Stimulated activated naive B cell treated with anti-CD40 and anti-IgM and Interleukin-4, amounts not matched to agents 10 μg/mL and 1 μg/mL and 100 μg/mL, for 72 hours (primary cell): ENCODE measurements around the gene ALPG.
"Not testable (repeated sequence)": the region's sequence is repeated elsewhere in the genome, so short reads cannot be mapped to it uniquely, and the experiment has no call there.

Source experiments
- ATAC-seq, 2 donors: fragments of 150-1000 bp; cut with Tn5 transposase; replicated peaks; 2 replicates each; pipeline ENCODE4 v1.10.0; 2021; ENCODE audit warnings: moderate library complexity in 1 of 2
- DNase-seq: peaks from one replicate; pipeline ENCODE4 v3.0.0; 2021
- H3K27ac Mint-ChIP-seq: one replicate; pipeline ENCODE4 v1.8.0; 2022; ENCODE audit warnings: mild to moderate bottlenecking, mixed read lengths
- H3K27me3 Mint-ChIP-seq, 2 donors: one replicate each; pipeline ENCODE4 v1.8.0; 2022; ENCODE audit warnings: mixed read lengths in 2 of 2
- H3K36me3 Mint-ChIP-seq, 2 donors: one replicate each; pipeline ENCODE4 v1.8.0; 2022; ENCODE audit warnings: mixed read lengths in 2 of 2, mild to moderate bottlenecking in 1 of 2
- H3K4me1 Mint-ChIP-seq, 2 donors: one replicate each; pipeline ENCODE4 v1.8.0; 2022; ENCODE audit warnings: mixed read lengths in 2 of 2, mild to moderate bottlenecking in 1 of 2
- H3K4me3 Mint-ChIP-seq, 2 donors: one replicate each; pipeline ENCODE4 v1.8.0; 2022; ENCODE audit warnings: mild to moderate bottlenecking in 2 of 2, mixed read lengths in 2 of 2, moderate library complexity in 1 of 2
- H3K9me3 Mint-ChIP-seq, 2 donors: one replicate each; pipeline ENCODE4 v1.8.0; 2022; ENCODE audit warnings: mixed read lengths in 2 of 2, mild to moderate bottlenecking in 1 of 2

The ALPG gene

DNA sequence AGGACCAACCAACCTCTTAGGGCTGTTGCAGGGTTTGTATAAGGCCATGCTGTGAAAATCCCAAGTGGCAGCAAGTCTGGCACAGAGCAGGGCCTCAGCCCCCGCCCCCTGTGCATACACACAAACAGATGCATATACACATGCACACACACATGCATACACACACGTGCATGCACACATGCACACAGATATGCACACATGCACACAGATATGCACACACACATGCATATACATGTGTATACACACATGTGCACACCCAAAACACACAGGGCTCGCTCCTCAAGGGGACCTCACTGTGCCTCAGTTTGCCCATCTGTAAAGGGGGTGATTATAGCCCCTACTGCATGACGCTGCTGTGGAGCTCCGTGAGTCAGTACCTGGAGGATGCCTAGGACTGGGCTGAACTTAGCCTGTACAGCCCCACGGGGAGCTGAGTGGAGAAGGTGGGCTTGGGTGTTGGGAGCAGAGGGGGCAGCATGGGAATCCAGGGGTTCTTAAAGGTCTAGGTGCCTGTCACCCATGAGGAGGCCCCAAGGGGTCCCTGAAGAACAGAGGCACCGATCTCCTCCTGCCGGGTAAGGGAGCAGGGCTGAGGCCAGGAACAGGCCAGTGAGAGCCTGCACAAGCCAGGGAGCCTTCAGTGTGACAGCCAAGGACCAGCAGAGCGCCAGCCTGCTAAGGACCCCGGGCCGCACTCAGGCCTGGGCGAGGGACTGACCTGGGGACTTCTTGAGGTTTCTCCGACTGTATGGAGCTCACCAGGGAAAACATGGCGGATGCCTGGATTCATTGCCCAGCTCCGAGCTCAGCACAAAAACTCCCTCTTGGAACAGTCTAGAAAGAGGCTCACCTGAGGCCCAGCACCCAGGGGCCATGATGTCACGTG is 25.3 kb downstream of the ALPG start:
- H3K27me3 Mint-ChIP-seq: peaks cover 0 to 6% of the 10 kb centered on the region in 2 donors
- no peaks in the 10 kb centered on the region for H3K36me3 Mint-ChIP-seq
- no peaks in the 10 kb centered on the region for H3K9me3 Mint-ChIP-seq
- no peak overlapping the region for H3K4me3 Mint-ChIP-seq
- H3K4me1 Mint-ChIP-seq: peaks cover 1 to 5% of the 10 kb centered on the region in 2 donors
- DNase-seq (no peak), ATAC-seq (no peak)
- no peak overlapping the region for H3K27ac Mint-ChIP-seq

DNA sequence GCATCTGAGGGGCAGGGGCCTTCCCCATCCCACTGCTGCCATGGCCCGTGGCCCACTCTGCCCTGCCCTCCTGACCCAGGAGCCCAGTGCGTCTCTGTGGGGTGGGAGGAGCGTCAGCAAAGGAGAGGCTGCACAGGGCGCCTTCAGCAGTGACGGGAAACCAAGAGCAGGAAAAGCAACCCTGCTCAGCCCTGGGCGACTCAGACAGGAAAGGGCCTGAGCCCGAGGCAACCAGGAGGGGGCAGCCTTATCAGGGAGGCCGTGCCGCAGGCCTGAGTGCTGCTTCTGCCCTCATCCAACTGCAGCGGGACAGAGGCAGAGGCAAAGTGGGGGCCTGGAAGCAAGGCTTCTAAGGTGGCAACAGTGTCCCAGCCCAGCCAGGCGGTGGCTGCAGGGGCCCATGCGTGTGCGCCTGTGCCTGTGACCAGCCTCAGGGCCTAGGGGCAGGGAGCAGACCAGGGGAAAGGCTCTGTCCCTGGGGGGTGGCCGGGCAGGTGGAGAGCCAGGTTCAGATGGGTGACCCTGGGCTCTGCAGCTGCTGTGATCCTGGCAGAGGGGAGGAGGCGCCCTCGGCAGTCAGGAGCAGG is 26.0 kb downstream of the ALPG start:
- DNase-seq: no peak
- H3K4me1 Mint-ChIP-seq: peaks cover 1 to 5% of the 10 kb centered on the region in 2 donors
- no peaks in the 10 kb centered on the region for H3K9me3 Mint-ChIP-seq
- H3K36me3 Mint-ChIP-seq: no peaks in the 10 kb centered on the region
- no peak overlapping the region for H3K4me3 Mint-ChIP-seq
- ATAC-seq: no peak
- H3K27me3 Mint-ChIP-seq: peaks cover 0 to 7% of the 10 kb centered on the region in 2 donors
- no peak overlapping the region for H3K27ac Mint-ChIP-seq

DNA sequence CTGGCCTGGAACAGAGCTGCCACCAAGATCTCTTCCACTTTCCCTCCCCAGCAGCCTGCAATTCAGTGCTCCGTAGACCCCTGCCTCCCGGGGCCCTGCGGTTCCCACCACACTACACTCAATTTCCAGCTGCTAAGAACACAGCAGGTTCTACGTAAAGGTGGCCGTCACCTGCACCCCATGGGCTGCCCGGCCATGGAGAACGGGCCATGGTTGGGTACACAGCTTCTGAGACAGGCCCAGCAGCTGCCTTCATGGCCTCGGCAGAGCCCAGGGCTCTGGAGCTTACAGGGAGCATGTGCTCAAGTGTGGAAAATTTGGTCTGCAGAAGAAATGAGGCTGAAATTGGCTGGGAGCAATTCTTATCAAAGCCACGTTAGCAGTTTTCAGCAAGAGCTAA is 27.0 kb downstream of the ALPG start:
- ATAC-seq: peak in 1 of 2 donors; percentile 38
- not testable (repeated sequence) for H3K9me3 Mint-ChIP-seq, H3K36me3 Mint-ChIP-seq, H3K27ac Mint-ChIP-seq, DNase-seq, H3K4me3 Mint-ChIP-seq, H3K4me1 Mint-ChIP-seq
- H3K27me3 Mint-ChIP-seq: peaks cover 0 to 16% of the 10 kb centered on the region in 2 donors

DNA sequence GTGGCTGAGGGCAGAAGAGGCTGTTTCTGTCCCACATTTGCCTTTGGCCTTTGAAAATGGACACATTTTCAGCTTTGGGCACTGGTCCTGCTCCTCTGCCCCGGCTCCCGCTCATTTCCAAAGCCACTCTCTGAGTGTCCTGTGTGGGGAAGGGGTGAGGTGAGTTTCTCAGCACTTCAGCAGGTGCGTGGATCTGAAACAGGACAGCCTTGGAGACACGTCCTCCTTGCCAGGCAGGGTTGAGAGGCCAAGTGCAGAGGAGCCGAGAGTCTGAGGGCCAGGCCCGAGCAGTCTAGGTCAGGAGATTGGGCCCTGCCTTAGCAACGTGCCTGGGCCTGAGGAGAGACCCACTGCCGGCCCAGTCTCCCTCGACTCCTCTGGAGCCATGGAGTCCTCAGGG is 27.4 kb downstream of the ALPG start:
- Mint-ChIP-seq H3K36me3 (no peaks in the 10 kb centered on the region), H3K4me3 (no peak overlapping the region)

DNA sequence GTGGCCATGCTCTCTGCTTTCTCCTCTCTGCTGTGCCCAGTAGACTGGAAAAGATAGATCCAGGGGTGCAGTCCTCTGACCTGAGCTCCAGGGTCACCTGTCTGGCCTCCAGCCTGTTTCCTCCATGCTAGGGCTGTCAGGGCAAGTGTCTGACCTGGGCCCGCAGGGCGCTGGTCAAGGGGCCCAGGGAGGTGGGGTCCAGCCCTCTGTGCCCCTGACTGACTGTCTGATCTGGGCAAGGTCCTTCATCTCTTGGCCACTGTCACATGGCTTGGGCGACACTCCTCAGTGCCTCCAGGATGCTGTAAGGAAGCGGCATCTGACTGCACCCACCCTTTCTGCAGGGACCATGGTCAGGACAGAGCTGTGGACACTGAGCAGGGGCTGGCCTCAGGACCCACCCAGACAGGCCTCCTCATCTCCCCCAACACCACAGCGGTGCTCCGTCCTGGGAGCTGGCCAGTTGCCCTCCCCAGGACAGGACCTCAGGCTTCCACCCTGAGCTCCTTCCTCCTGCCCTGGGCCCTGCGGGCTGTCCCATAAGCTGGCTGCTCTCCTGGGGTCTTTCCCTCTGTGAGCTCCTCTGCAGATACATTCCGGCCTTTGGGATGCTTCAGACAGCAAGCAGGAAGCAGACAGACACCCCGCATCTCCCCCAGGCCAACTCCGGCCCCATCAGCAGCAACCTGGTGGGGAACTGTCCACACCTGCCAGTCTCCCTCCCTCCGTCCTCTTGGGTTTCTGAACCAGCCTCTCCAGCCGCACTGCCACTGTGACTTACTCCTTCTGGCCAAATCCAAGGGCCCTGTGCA is 28.1 kb downstream of the ALPG start:
- DNase-seq: no peak
- Mint-ChIP-seq H3K9me3 (no peaks in the 10 kb centered on the region), H3K36me3 (no peaks in the 10 kb centered on the region), H3K4me3 (no peak overlapping the region), H3K4me1 (peaks cover 1 to 7% of the 10 kb centered on the region in 2 donors), H3K27ac (no peak overlapping the region), H3K27me3 (peaks cover 0 to 23% of the 10 kb centered on the region in 2 donors)
- no peak for ATAC-seq

More for the DNA sequence above, 27.4 kb downstream of the ALPG start:
- no peak overlapping the region for H3K27ac Mint-ChIP-seq
- peaks cover 0 to 21% of the 10 kb centered on the region in 2 donors for H3K27me3 Mint-ChIP-seq
- no peaks in the 10 kb centered on the region for H3K9me3 Mint-ChIP-seq
- H3K4me1 Mint-ChIP-seq: peaks cover 1 to 5% of the 10 kb centered on the region in 2 donors
- no peak for DNase-seq
- ATAC-seq: no peak

DNA sequence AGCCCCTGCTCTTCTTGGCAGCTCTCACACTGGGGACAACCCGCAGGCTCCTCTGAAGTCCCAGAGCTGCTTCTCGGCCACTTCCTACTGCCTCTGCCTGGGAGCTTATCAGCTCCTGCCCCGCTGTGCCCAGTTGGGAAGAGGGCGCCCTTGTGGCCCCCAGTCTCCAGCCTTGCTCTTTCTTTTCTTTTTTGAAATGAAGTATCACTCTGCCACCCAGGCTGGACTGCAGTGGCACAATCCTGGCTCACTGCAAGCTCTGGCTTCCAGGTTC is 28.7 kb downstream of the ALPG start:
- Mint-ChIP-seq H3K4me3 (no peak overlapping the region), H3K4me1 (peaks cover 5 to 12% of the 10 kb centered on the region in 2 donors), H3K27ac (no peak overlapping the region), H3K27me3 (peaks cover 0 to 29% of the 10 kb centered on the region in 2 donors), H3K9me3 (no peaks in the 10 kb centered on the region), H3K36me3 (no peaks in the 10 kb centered on the region)
- ATAC-seq: no peak
- DNase-seq: no peak

GRCh38 chr2:232435805-232436204 is 29.2 kb downstream of the ALPG start:
- Mint-ChIP-seq H3K9me3 (no peaks in the 10 kb centered on the region), H3K36me3 (no peaks in the 10 kb centered on the region), H3K4me1 (peaks cover 6 to 17% of the 10 kb centered on the region in 2 donors), H3K27me3 (peaks cover 0 to 33% of the 10 kb centered on the region in 2 donors), H3K4me3 (no peak overlapping the region), H3K27ac (no peak overlapping the region)
- ATAC-seq: no peak
- no peak for DNase-seq

GRCh38 chr2:232436381-232437194 is 29.9 kb downstream of the ALPG start:
- Mint-ChIP-seq H3K27me3 (peaks cover 0 to 36% of the 10 kb centered on the region in 2 donors), H3K9me3 (no peaks in the 10 kb centered on the region), H3K4me3 (no peak overlapping the region), H3K4me1 (peaks cover 6 to 19% of the 10 kb centered on the region in 2 donors), H3K27ac (no peak overlapping the region), H3K36me3 (no peaks in the 10 kb centered on the region)
- DNase-seq: no peak
- ATAC-seq: no peak

DNA sequence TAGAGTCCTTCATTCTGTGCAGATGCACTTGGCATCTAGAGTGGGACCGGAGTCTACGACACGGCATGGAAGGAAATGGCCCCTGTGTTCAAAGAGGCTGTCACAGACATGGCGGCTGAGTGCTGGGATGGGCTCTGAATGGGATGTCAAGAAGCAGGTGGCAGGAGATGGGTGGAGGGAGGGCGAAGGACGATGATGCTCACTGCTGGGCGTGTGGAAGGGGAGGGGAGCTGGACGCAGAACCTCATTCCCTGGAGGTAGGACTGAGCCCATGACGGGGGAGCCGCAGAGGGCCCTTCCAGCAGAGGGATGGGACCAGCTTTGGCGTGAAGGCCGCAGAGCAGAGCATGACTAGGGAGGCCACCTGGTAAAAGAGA is 30.5 kb downstream of the ALPG start:
- H3K27me3 Mint-ChIP-seq: peaks cover 0 to 36% of the 10 kb centered on the region in 2 donors
- no peak overlapping the region for H3K27ac Mint-ChIP-seq
- H3K9me3 Mint-ChIP-seq: no peaks in the 10 kb centered on the region
- H3K36me3 Mint-ChIP-seq: no peaks in the 10 kb centered on the region
- DNase-seq (no peak), ATAC-seq (no peak)
- no peak overlapping the region for H3K4me3 Mint-ChIP-seq
- H3K4me1 Mint-ChIP-seq: peaks cover 6 to 19% of the 10 kb centered on the region in 2 donors

- DNase-seq: no peak
- Mint-ChIP-seq H3K27me3 (peaks cover 0 to 36% of the 10 kb centered on the region in 2 donors), H3K4me1 (peaks cover 6 to 19% of the 10 kb centered on the region in 2 donors), H3K9me3 (no peaks in the 10 kb centered on the region), H3K36me3 (no peaks in the 10 kb centered on the region), H3K27ac (no peak overlapping the region), H3K4me3 (no peak overlapping the region)
- ATAC-seq: no peak
Measured at GRCh38 chr2:232438091-232438490, 31.4 kb downstream of the ALPG start.

- H3K4me1 Mint-ChIP-seq: peaks cover 4 to 14% of the 10 kb centered on the region in 2 donors
- ATAC-seq: peak; percentile 40 to 42
Measured at GRCh38 chr2:232438951-232439757, 32.5 kb downstream of the ALPG start.

DNA sequence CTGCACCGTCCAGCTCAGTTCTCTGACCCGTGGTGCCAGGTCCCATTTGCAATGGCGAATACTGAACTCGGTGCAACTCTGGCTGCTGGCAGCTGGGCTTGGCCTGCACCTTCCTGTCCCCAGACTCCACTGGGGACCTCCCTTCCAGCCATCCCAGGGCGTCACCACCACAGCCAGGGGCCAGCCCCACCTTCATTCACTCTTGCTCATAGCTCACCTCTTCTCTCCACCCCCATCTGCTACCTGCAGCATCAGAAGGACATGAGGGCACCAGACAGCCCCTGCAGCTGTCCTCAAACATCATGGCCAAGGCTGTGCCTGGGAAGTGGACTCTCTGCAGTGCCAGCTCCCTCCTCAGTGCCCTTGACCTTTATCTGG is 33.1 kb downstream of the ALPG start:
- Mint-ChIP-seq H3K4me1 (peaks cover 7 to 14% of the 10 kb centered on the region in 2 donors), H3K27ac (peak overlapping the region; percentile 33), H3K27me3 (peaks cover 0 to 36% of the 10 kb centered on the region in 2 donors), H3K9me3 (no peaks in the 10 kb centered on the region), H3K36me3 (no peaks in the 10 kb centered on the region), H3K4me3 (no peak overlapping the region)
- no peak for ATAC-seq
- no peak for DNase-seq

More at GRCh38 chr2:232438951-232439757, 32.5 kb downstream of the ALPG start:
- Mint-ChIP-seq H3K9me3 (no peaks in the 10 kb centered on the region), H3K27me3 (peaks cover 0 to 36% of the 10 kb centered on the region in 2 donors), H3K36me3 (no peaks in the 10 kb centered on the region), H3K27ac (no peak overlapping the region), H3K4me3 (no peak overlapping the region)
- DNase-seq: peak; percentile 27
